Measurements from ENCODE around the gene DLX4. TPM values are rescaled to one million over a fixed set of nuclear protein-coding genes. Genes with fewer than 3 reads are reported as not detected.

The DLX4 gene
- total and polyA plus RNA-seq, 2 donors (not counting 3 experiments of a cell fraction or from before 2014, with no cell fraction given): not detected

DNA sequence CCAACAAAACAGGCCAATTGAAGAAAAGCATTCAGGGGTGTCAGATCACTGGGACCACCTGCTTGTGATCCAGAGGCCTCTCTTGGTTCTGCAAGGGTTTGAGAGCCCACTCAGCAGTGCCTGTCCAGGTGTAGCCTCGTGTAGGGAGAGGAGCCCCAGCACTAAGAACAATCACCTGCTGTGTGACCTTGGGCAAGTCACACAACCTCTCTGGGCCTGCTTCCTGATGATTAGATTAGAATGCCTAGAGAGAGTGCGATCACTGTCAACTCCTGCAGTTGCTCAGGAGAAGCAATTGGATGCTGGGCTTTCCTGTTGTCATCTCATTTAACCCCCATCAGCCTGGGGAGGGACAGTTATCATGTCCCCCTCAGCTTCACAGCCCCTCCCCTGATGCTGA, 15.8 kb downstream of the DLX4 start:
- DNase-seq (ENCODE audit: low read depth, low spot score): no peak
- ChIA-PET CTCF (interaction anchor here (1.1 to 7.5 kb wide), 6 partner anchors 9 to 428 kb away, joined by 4 to 63 read pairs (median 6); partner anchors contain the start of gene DLX3), POLR2A (no interaction called here)
- H3K79me2 ChIP-seq (ENCODE audit: control insufficient read depth, insufficient read depth, low read length): no peaks in the 10 kb centered on the region
- TF ChIP-seq GATA2 (IDR thresholded peaks at IDR 0.05; ENCODE audit: insufficient read depth, insufficient read length, low read depth, low read length): no peak
- TF ChIP-seq JUN (IDR thresholded peaks at IDR 0.05; ENCODE audit: borderline replicate concordance, insufficient read depth, insufficient read length, low read depth): no peak
- no peak for TF ChIP-seq FOS (IDR thresholded peaks at IDR 0.05; ENCODE audit: borderline replicate concordance, insufficient read depth, low read length)
- no peak for TF ChIP-seq POLR2A (IDR thresholded peaks at IDR 0.05; ENCODE audit: low read depth, low read length)
- no peak for TF ChIP-seq POLR2AphosphoS5 (IDR thresholded peaks at IDR 0.05; ENCODE audit: insufficient read depth, low read depth, low read length)
- TF ChIP-seq, protein P1, sequence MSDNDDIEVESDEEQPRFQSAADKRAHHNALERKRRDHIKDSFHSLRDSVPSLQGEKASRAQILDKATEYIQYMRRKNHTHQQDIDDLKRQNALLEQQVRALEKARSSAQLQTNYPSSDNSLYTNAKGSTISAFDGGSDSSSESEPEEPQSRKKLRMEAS (IDR thresholded peaks at IDR 0.05; ENCODE audit: insufficient read depth, insufficient read length): no peak
- TF ChIP-seq, protein P2, sequence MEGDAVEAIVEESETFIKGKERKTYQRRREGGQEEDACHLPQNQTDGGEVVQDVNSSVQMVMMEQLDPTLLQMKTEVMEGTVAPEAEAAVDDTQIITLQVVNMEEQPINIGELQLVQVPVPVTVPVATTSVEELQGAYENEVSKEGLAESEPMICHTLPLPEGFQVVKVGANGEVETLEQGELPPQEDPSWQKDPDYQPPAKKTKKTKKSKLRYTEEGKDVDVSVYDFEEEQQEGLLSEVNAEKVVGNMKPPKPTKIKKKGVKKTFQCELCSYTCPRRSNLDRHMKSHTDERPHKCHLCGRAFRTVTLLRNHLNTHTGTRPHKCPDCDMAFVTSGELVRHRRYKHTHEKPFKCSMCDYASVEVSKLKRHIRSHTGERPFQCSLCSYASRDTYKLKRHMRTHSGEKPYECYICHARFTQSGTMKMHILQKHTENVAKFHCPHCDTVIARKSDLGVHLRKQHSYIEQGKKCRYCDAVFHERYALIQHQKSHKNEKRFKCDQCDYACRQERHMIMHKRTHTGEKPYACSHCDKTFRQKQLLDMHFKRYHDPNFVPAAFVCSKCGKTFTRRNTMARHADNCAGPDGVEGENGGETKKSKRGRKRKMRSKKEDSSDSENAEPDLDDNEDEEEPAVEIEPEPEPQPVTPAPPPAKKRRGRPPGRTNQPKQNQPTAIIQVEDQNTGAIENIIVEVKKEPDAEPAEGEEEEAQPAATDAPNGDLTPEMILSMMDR (IDR thresholded peaks at IDR 0.05; ENCODE audit: extremely low read depth in 1 of 2, insufficient read depth in 1 of 2, low read depth in 1 of 2, low read length in 2 of 2): no peak
- no peak for TF ChIP-seq MYC (IDR thresholded peaks at IDR 0.05; ENCODE audit: low read depth, low read length)
- no peak for TF ChIP-seq EZH2 (IDR thresholded peaks at IDR 0.05; ENCODE audit: borderline replicate concordance, low read depth, low read length, severe bottlenecking)
- no TSS peak for BruUV-seq (replicated peaks)
- dilution Hi-C loops (cut with MboI; ENCODE audit: extremely low pct_ligation_motif_present, low sequenced_read_pairs): no loop called here
- FAIRE-seq: no peak
- H3K9me3 ChIP-seq (replicated peaks; ENCODE audit: control insufficient read depth, insufficient read depth, low read length): no peaks in the 10 kb centered on the region
- H2AFZ ChIP-seq (ENCODE audit: low read depth, low read length): no peak overlapping the region
- no peak overlapping the region for H3K4me3 ChIP-seq (replicated peaks in 1 of 3; ENCODE audit: insufficient read depth in 1 of 3, low read depth in 1 of 3, low read length in 3 of 3)
- H3K27ac ChIP-seq (ENCODE audit: insufficient read depth, low read depth, low read length): no peak overlapping the region
- H3K4me2 ChIP-seq (ENCODE audit: insufficient read depth, low read length): no peak overlapping the region
- intact Hi-C loops (cut with micrococcal nuclease): no loop called here
- no peak overlapping the region for H3K9ac ChIP-seq (replicated peaks; ENCODE audit: extremely low read depth, insufficient read depth, low read length)
- no peaks in the 10 kb centered on the region for H3K9me1 ChIP-seq (replicated peaks; ENCODE audit: control insufficient read depth, extremely low read depth, insufficient read depth, low read length)
- H3K36me3 ChIP-seq (ENCODE audit: control insufficient read depth in 2 of 2, extremely low read depth in 1 of 2, insufficient read depth in 2 of 2, low read length in 2 of 2): no peaks in the 10 kb centered on the region
- H4K20me1 ChIP-seq (replicated peaks; ENCODE audit: control insufficient read depth, extremely low read depth, insufficient read depth, low read length): no peaks in the 10 kb centered on the region
- no peaks in the 10 kb centered on the region for H3K4me1 ChIP-seq (ENCODE audit: control insufficient read depth, extremely low read depth, insufficient read depth, low read length)
- peaks cover 10 to 39% of the 10 kb centered on the region in 2 experiments for H3K27me3 ChIP-seq (ENCODE audit: control insufficient read depth in 2 of 2, insufficient read depth in 2 of 2, low read length in 2 of 2)

All from endothelial cell of umbilical vein (primary cell).